GM23338 (cell line): ENCODE results near the gene FGFR3. TPM values are rescaled to one million over a fixed set of nuclear protein-coding genes. Genes with fewer than 3 reads are reported as not detected.

Experiments used
- ATAC-seq: fragments of 200-7000 bp; cut with Tn5 transposase; 3 replicates; pipeline ENCODE4 v1.9.1; 2020
- DNase-seq: peaks from one replicate; pipeline ENCODE4 v3.0.0-alpha.2; 2015; ENCODE audit warnings: low spot score
- H2AFZ ChIP-seq: fragments of 200-600 bp; sonication (generic); 2 replicates; pipeline ENCODE4 v1.8.0; 2016; ENCODE audit warnings: antibody characterized with exemption, mild to moderate bottlenecking, moderate library complexity
- H3F3A ChIP-seq: fragments of 200-600 bp; sonication (generic); replicated peaks from 2 replicates; pipeline ENCODE4 v1.8.0; 2017; ENCODE audit warnings: antibody characterized with exemption, mixed run types, low read depth
- H3K27ac ChIP-seq: fragments of 200-600 bp; sonication (generic); 2 replicates; pipeline ENCODE4 v1.6.1; 2016; ENCODE audit warnings: low read depth
- H3K27me3 ChIP-seq: fragments of 200-600 bp; sonication (generic); 2 replicates; pipeline ENCODE4 v1.8.0; 2016; ENCODE audit warnings: mild to moderate bottlenecking, mixed run types, moderate library complexity; ENCODE audit not compliant: insufficient read depth
- H3K36me3 ChIP-seq: fragments of 200-600 bp; sonication (generic); 2 replicates; pipeline ENCODE4 v1.8.0; 2016; ENCODE audit warnings: mild to moderate bottlenecking; ENCODE audit not compliant: insufficient read depth
- H3K4me1 ChIP-seq: fragments of 200-600 bp; sonication (generic); 2 replicates; pipeline ENCODE4 v1.8.0; 2016; ENCODE audit warnings: mild to moderate bottlenecking, moderate library complexity; ENCODE audit not compliant: insufficient read depth
- H3K4me2 ChIP-seq: fragments of 200-600 bp; sonication (generic); 2 replicates; pipeline ENCODE4 v1.7.1; 2017; ENCODE audit warnings: mixed run types
- H3K4me3 ChIP-seq: fragments of 200-600 bp; sonication (generic); 2 replicates; pipeline ENCODE4 v1.6.1; 2016; ENCODE audit warnings: mixed run types
- H3K79me2 ChIP-seq: fragments of 200-600 bp; sonication (generic); replicated peaks from 2 replicates; pipeline ENCODE4 v1.8.0; 2017; ENCODE audit warnings: mild to moderate bottlenecking; ENCODE audit not compliant: insufficient read depth
- H3K9me2 ChIP-seq: fragments of 200-600 bp; sonication (generic); 2 replicates; pipeline ENCODE4 v1.8.0; 2017; ENCODE audit not compliant: insufficient read depth
- H4K20me1 ChIP-seq: fragments of 200-600 bp; sonication (generic); replicated peaks from 2 replicates; pipeline ENCODE4 v1.8.0; 2017; ENCODE audit warnings: mild to moderate bottlenecking; ENCODE audit not compliant: insufficient read depth
- H3K27ac Mint-ChIP-seq: 2 replicates; pipeline ENCODE4 v1.8.0; 2020; ENCODE audit warnings: inconsistent platforms, mild to moderate bottlenecking, moderate library complexity, mixed read lengths
- H3K27me3 Mint-ChIP-seq: 3 replicates; pipeline ENCODE4 v1.8.0; 2022; ENCODE audit warnings: low read depth, mild to moderate bottlenecking, moderate library complexity, mixed read lengths, inconsistent platforms; ENCODE audit not compliant: insufficient read depth, poor library complexity
- H3K36me3 Mint-ChIP-seq: 3 replicates; pipeline ENCODE4 v1.8.0; 2021; ENCODE audit warnings: low read depth, mild to moderate bottlenecking, inconsistent platforms, moderate library complexity, mixed read lengths
- H3K4me1 Mint-ChIP-seq: 3 replicates; pipeline ENCODE4 v1.8.0; 2020; ENCODE audit warnings: mild to moderate bottlenecking, inconsistent platforms, mixed read lengths
- H3K4me3 Mint-ChIP-seq: 3 replicates; pipeline ENCODE4 v1.8.0; 2021; ENCODE audit warnings: moderate library complexity, mild to moderate bottlenecking, inconsistent platforms, mixed read lengths
- H3K9me3 Mint-ChIP-seq: 3 replicates; pipeline ENCODE4 v1.8.0; 2020; ENCODE audit warnings: moderate library complexity, mild to moderate bottlenecking, inconsistent platforms, mixed read lengths
- CREB1 ChIP-seq: fragments of 250-450 bp; sonication (Bioruptor Pico); IDR thresholded peaks from 2 replicates; pipeline ENCODE4 v1.5.0; 2020; ENCODE audit warnings: low read depth, mild to moderate bottlenecking, moderate library complexity
- EZH2 ChIP-seq: fragments of 200-600 bp; sonication (generic); IDR thresholded peaks from one replicate; pipeline ENCODE4 v1.8.0; 2017; ENCODE audit warnings: antibody characterized with exemption, mild to moderate bottlenecking, low read depth; ENCODE audit not compliant: unreplicated experiment
- EZH2phosphoT487 ChIP-seq: fragments of 200-600 bp; sonication (generic); IDR thresholded peaks from one replicate; pipeline ENCODE4 v1.8.1; 2018; ENCODE audit warnings: antibody characterized with exemption; ENCODE audit not compliant: unreplicated experiment
- JUNB ChIP-seq: IDR thresholded peaks from one replicate; pipeline ENCODE4 v1.6.1; 2016; ENCODE audit warnings: antibody characterized with exemption; ENCODE audit not compliant: unreplicated experiment
- NANOG ChIP-seq: IDR thresholded peaks from 2 replicates; pipeline ENCODE4 v1.6.1; 2016; ENCODE audit warnings: antibody characterized with exemption, borderline replicate concordance
- POLR2AphosphoS5 ChIP-seq: IDR thresholded peaks from 2 replicates; pipeline ENCODE4 v1.6.1; 2016; ENCODE audit warnings: antibody characterized with exemption, low read depth
- REST ChIP-seq: IDR thresholded peaks from one replicate; pipeline ENCODE4 v1.6.1; 2018; ENCODE audit warnings: antibody characterized with exemption; ENCODE audit not compliant: unreplicated experiment
- STAT1 ChIP-seq: IDR thresholded peaks from one replicate; pipeline ENCODE4 v1.6.1; 2016; ENCODE audit warnings: antibody characterized with exemption; ENCODE audit not compliant: unreplicated experiment
- ZNF114 ChIP-seq: fragments of 250-450 bp; sonication (Bioruptor Pico); IDR thresholded peaks from 2 replicates; pipeline ENCODE4 v1.5.0; 2020; ENCODE audit warnings: mild to moderate bottlenecking, moderate library complexity
- ZNF331 ChIP-seq: fragments of 250-450 bp; sonication (Bioruptor Pico); IDR thresholded peaks from 2 replicates; pipeline ENCODE4 v1.5.0; 2020; ENCODE audit warnings: low read depth, mild to moderate bottlenecking, moderate library complexity
- polyA plus RNA-seq: library from polyadenylated mRNA; unstranded; fragments of >200 nt; fragmentation: Nextera tagmentation; extraction: Ambion mirVana; gene quantifications from 2 replicates; pipeline ENCODE4 v1.2.1, GENCODE V29; 2016
- total RNA-seq: library from RNA; depleted of rRNA; stranded (reverse); fragments of >200 nt; shearing (Covaris generic); gene quantifications from 2 replicates; pipeline ENCODE4 v1.2.3, GENCODE V29; 2014
- TF ChIP-seq, protein P1 (sequence below): IDR thresholded peaks from 2 replicates; pipeline ENCODE4 v1.6.1; 2016; ENCODE audit warnings: antibody characterized with exemption
- TF ChIP-seq, protein P2 (sequence below): fragments of 250-450 bp; sonication (Bioruptor Pico); IDR thresholded peaks from 2 replicates; pipeline ENCODE4 v1.5.0; 2020; ENCODE audit warnings: mild to moderate bottlenecking, moderate library complexity
- TF ChIP-seq, protein P3 (sequence below), 2 experiments: fragments of 200-600 bp in 1 of 2; sonication (generic) in 1 of 2; conservative IDR thresholded peaks; 2 replicates each; pipeline versions ENCODE4 v1.5.1 to v1.6.1; 2016 to 2017; ENCODE audit warnings: antibody characterized with exemption in 2 of 2, low read depth in 2 of 2, mild to moderate bottlenecking in 2 of 2, moderate library complexity in 1 of 2

Gene FGFR3
- total and polyA plus RNA-seq, 2 experiments from 2014 or later, result 3.6 to 17.4 TPM

GRCh38 chr4:1856943-1857699 lies 64.0 kb downstream of the FGFR3 start:
- Histone ChIP-seq H3K27ac (no peak overlapping the region), H4K20me1 (peaks cover 44% of the 10 kb centered on the region), H3F3A (peaks cover 8% of the 10 kb centered on the region; the same call in 1 of the 2 replicates), H3K4me2 (peak overlapping the region; percentile 93), H3K4me3 (peak overlapping the region; percentile 93), H3K9me2 (no peaks in the 10 kb centered on the region), H2AFZ (peak overlapping the region; percentile 95), H3K27me3 (peaks cover 66% of the 10 kb centered on the region), H3K79me2 (peaks cover 30% of the 10 kb centered on the region), H3K4me1 (peaks cover 7% of the 10 kb centered on the region; the same call in 1 of the 2 replicates), H3K36me3 (no peaks in the 10 kb centered on the region)
- ATAC-seq (peak; percentile 14), DNase-seq (no peak)
- TF ChIP-seq CREB1 (CRISPR knock-in tag), result no peak
- TF ChIP-seq, protein P1, sequence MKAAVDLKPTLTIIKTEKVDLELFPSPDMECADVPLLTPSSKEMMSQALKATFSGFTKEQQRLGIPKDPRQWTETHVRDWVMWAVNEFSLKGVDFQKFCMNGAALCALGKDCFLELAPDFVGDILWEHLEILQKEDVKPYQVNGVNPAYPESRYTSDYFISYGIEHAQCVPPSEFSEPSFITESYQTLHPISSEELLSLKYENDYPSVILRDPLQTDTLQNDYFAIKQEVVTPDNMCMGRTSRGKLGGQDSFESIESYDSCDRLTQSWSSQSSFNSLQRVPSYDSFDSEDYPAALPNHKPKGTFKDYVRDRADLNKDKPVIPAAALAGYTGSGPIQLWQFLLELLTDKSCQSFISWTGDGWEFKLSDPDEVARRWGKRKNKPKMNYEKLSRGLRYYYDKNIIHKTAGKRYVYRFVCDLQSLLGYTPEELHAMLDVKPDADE, result no peak
- no peak for TF ChIP-seq JUNB
- no peak for TF ChIP-seq EZH2
- no peak for TF ChIP-seq EZH2phosphoT487
- no peak for TF ChIP-seq ZNF114
- no peak for TF ChIP-seq POLR2AphosphoS5
- no peak for TF ChIP-seq STAT1
- TF ChIP-seq, protein P2, sequence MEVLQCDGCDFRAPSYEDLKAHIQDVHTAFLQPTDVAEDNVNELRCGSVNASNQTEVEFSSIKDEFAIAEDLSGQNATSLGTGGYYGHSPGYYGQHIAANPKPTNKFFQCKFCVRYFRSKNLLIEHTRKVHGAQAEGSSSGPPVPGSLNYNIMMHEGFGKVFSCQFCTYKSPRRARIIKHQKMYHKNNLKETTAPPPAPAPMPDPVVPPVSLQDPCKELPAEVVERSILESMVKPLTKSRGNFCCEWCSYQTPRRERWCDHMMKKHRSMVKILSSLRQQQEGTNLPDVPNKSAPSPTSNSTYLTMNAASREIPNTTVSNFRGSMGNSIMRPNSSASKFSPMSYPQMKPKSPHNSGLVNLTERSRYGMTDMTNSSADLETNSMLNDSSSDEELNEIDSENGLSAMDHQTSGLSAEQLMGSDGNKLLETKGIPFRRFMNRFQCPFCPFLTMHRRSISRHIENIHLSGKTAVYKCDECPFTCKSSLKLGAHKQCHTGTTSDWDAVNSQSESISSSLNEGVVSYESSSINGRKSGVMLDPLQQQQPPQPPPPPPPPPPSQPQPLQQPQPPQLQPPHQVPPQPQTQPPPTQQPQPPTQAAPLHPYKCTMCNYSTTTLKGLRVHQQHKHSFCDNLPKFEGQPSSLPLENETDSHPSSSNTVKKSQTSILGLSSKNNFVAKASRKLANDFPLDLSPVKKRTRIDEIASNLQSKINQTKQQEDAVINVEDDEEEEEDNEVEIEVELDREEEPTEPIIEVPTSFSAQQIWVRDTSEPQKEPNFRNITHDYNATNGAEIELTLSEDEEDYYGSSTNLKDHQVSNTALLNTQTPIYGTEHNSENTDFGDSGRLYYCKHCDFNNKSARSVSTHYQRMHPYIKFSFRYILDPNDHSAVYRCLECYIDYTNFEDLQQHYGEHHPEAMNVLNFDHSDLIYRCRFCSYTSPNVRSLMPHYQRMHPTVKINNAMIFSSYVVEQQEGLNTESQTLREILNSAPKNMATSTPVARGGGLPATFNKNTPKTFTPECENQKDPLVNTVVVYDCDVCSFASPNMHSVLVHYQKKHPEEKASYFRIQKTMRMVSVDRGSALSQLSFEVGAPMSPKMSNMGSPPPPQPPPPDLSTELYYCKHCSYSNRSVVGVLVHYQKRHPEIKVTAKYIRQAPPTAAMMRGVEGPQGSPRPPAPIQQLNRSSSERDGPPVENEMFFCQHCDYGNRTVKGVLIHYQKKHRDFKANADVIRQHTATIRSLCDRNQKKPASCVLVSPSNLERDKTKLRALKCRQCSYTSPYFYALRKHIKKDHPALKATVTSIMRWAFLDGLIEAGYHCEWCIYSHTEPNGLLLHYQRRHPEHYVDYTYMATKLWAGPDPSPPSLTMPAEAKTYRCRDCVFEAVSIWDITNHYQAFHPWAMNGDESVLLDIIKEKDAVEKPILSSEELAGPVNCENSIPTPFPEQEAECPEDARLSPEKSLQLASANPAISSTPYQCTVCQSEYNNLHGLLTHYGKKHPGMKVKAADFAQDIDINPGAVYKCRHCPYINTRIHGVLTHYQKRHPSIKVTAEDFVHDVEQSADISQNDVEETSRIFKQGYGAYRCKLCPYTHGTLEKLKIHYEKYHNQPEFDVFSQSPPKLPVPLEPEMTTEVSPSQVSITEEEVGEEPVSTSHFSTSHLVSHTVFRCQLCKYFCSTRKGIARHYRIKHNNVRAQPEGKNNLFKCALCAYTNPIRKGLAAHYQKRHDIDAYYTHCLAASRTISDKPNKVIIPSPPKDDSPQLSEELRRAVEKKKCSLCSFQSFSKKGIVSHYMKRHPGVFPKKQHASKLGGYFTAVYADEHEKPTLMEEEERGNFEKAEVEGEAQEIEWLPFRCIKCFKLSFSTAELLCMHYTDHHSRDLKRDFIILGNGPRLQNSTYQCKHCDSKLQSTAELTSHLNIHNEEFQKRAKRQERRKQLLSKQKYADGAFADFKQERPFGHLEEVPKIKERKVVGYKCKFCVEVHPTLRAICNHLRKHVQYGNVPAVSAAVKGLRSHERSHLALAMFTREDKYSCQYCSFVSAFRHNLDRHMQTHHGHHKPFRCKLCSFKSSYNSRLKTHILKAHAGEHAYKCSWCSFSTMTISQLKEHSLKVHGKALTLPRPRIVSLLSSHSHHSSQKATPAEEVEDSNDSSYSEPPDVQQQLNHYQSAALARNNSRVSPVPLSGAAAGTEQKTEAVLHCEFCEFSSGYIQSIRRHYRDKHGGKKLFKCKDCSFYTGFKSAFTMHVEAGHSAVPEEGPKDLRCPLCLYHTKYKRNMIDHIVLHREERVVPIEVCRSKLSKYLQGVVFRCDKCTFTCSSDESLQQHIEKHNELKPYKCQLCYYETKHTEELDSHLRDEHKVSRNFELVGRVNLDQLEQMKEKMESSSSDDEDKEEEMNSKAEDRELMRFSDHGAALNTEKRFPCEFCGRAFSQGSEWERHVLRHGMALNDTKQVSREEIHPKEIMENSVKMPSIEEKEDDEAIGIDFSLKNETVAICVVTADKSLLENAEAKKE (CRISPR knock-in tag), result no peak
- TF ChIP-seq NANOG, result no peak
- TF ChIP-seq REST, result no peak
- TF ChIP-seq, protein P3, sequence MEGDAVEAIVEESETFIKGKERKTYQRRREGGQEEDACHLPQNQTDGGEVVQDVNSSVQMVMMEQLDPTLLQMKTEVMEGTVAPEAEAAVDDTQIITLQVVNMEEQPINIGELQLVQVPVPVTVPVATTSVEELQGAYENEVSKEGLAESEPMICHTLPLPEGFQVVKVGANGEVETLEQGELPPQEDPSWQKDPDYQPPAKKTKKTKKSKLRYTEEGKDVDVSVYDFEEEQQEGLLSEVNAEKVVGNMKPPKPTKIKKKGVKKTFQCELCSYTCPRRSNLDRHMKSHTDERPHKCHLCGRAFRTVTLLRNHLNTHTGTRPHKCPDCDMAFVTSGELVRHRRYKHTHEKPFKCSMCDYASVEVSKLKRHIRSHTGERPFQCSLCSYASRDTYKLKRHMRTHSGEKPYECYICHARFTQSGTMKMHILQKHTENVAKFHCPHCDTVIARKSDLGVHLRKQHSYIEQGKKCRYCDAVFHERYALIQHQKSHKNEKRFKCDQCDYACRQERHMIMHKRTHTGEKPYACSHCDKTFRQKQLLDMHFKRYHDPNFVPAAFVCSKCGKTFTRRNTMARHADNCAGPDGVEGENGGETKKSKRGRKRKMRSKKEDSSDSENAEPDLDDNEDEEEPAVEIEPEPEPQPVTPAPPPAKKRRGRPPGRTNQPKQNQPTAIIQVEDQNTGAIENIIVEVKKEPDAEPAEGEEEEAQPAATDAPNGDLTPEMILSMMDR (conservative IDR thresholded peaks at IDR 0.05; ENCODE audit: low read depth in 2 of 2), result no peak
- TF ChIP-seq ZNF331 (CRISPR knock-in tag), result no peak
- Mint-ChIP-seq H3K9me3 (no peaks in the 10 kb centered on the region; the same call in 1 of the 3 replicates), H3K4me3 (peak overlapping the region; percentile 75), H3K4me1 (peaks cover 15% of the 10 kb centered on the region), H3K36me3 (peaks cover 5% of the 10 kb centered on the region; the same call in 2 of the 3 replicates), H3K27me3 (peaks cover 66% of the 10 kb centered on the region), H3K27ac (no peak overlapping the region)
